Trophoblast cell (in vitro differentiated cells and primary cell): ENCODE measurements around the gene MED10.

Experiments used
- DNase-seq, 2 donors: peaks; one replicate each; pipeline ENCODE4 v3.0.0-alpha.2; 2016
- H2AFZ ChIP-seq: 2 replicates; pipeline ENCODE4 v1.6.1; 2013; ENCODE audit warnings: low read length, moderate library complexity, mild to moderate bottlenecking; ENCODE audit not compliant: insufficient read depth, poor library complexity
- H2AK5ac ChIP-seq: 2 replicates; pipeline ENCODE4 v1.6.1; 2013; ENCODE audit warnings: mild to moderate bottlenecking, low read length
- H2BK120ac ChIP-seq: 2 replicates; pipeline ENCODE4 v1.6.1; 2013; ENCODE audit warnings: low read length, mild to moderate bottlenecking, moderate library complexity; ENCODE audit not compliant: insufficient read depth, poor library complexity
- H2BK12ac ChIP-seq: 2 replicates; pipeline ENCODE4 v1.6.1; 2013; ENCODE audit warnings: mild to moderate bottlenecking, low read length, moderate library complexity
- H2BK5ac ChIP-seq: 2 replicates; pipeline ENCODE4 v1.6.1; 2013; ENCODE audit warnings: low read length, low read depth, moderate library complexity, mild to moderate bottlenecking; ENCODE audit not compliant: poor library complexity
- H3K14ac ChIP-seq: 2 replicates; pipeline ENCODE4 v1.6.1; 2013; ENCODE audit warnings: mild to moderate bottlenecking, low read length
- H3K18ac ChIP-seq: 2 replicates; pipeline ENCODE4 v1.6.1; 2013; ENCODE audit warnings: mild to moderate bottlenecking, low read length
- H3K23ac ChIP-seq: 2 replicates; pipeline ENCODE4 v1.6.1; 2013; ENCODE audit warnings: low read length
- H3K27ac ChIP-seq: 2 replicates; pipeline ENCODE4 v1.5.1; 2013; ENCODE audit warnings: low read depth, mild to moderate bottlenecking, inconsistent platforms, low read length, moderate library complexity
- H3K27me3 ChIP-seq: 2 replicates; pipeline ENCODE4 v1.6.1; 2013; ENCODE audit warnings: inconsistent platforms, mild to moderate bottlenecking, low read length, moderate library complexity; ENCODE audit not compliant: insufficient read depth
- H3K36me3 ChIP-seq, 2 experiments: 1 replicate in 1 of 2; 2 replicates in 1 of 2; pipeline ENCODE4 v1.6.1; 2013; ENCODE audit warnings: low read length in 2 of 2, mild to moderate bottlenecking in 2 of 2, moderate library complexity in 1 of 2; ENCODE audit not compliant: insufficient read depth in 2 of 2, control insufficient read depth in 1 of 2
- H3K4ac ChIP-seq: 2 replicates; pipeline ENCODE4 v1.6.1; 2013; ENCODE audit warnings: low read depth, mild to moderate bottlenecking, low read length, moderate library complexity
- H3K4me1 ChIP-seq, 2 experiments: 1 replicate in 1 of 2; 2 replicates in 1 of 2; pipeline ENCODE4 v1.6.1; 2013; ENCODE audit warnings: low read length in 2 of 2, mild to moderate bottlenecking in 2 of 2, moderate library complexity in 1 of 2; ENCODE audit not compliant: insufficient read depth in 2 of 2, control insufficient read depth in 1 of 2
- H3K4me2 ChIP-seq: 2 replicates; pipeline ENCODE4 v1.6.1; 2013; ENCODE audit warnings: inconsistent platforms, mild to moderate bottlenecking, low read length, moderate library complexity
- H3K4me3 ChIP-seq: 2 replicates; pipeline ENCODE4 v1.5.1; 2013; ENCODE audit warnings: mild to moderate bottlenecking, low read depth, low read length, inconsistent platforms
- H3K79me1 ChIP-seq: one replicate; pipeline ENCODE4 v1.6.1; 2013; ENCODE audit warnings: low read length
- H3K79me2 ChIP-seq: 2 replicates; pipeline ENCODE4 v1.6.1; 2013; ENCODE audit warnings: low read length, mild to moderate bottlenecking; ENCODE audit not compliant: control insufficient read depth, insufficient read depth, poor library complexity
- H3K9ac ChIP-seq: 2 replicates; pipeline ENCODE4 v1.6.1; 2013; ENCODE audit warnings: mild to moderate bottlenecking, low read length
- H3K9me3 ChIP-seq: 2 replicates; pipeline ENCODE4 v1.6.1; 2013; ENCODE audit warnings: low read depth, mild to moderate bottlenecking, control low read depth, inconsistent platforms, low read length; ENCODE audit not compliant: insufficient read depth
- H4K12ac ChIP-seq: 2 replicates; pipeline ENCODE4 v1.6.1; 2013; ENCODE audit warnings: low read depth, mild to moderate bottlenecking, low read length, moderate library complexity
- H4K8ac ChIP-seq: 2 replicates; pipeline ENCODE4 v1.6.1; 2013; ENCODE audit warnings: low read depth, mild to moderate bottlenecking, low read length, moderate library complexity
- H4K91ac ChIP-seq: one replicate; pipeline ENCODE4 v1.6.1; 2013; ENCODE audit warnings: low read depth, mild to moderate bottlenecking, low read length, moderate library complexity
- WGBS: extraction: QIAGEN DNeasy Blood & Tissue Kit; methylation state at CpG from one replicate; pipeline ENCODE4 v1.1.7; 2013; ENCODE audit warnings: missing lambda C conversion rate; ENCODE audit not compliant: insufficient read length, insufficient coverage; ENCODE audit errors: extremely low coverage; 5-methylcytosine and 5-hydroxymethylcytosine counted together

MED10 gene

DNA sequence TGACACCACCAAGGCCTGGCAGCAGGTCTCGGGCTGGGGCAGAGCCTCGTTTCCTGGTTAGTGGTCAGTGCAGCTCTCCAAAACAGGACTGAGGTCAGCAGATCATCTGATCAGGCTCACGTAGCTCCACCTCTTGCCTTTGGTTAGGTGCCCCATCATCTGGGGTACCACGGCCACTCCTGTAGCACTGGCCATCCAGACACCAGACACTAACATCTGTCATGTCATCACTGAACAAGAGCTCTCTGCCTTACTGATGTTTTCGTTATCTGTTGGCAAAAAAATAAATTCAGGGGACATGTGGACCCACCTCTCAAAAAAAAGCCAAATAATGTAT is 29.9 kb upstream of the MED10 start:
- Histone ChIP-seq H4K12ac (no peak overlapping the region), H3K27me3 (no peaks in the 10 kb centered on the region), H3K4me1 (peaks cover 0 to 6% of the 10 kb centered on the region in 2 experiments), H3K36me3 (no peaks in the 10 kb centered on the region), H4K91ac (no peak overlapping the region), H2BK12ac (no peak overlapping the region), H3K9me3 (peaks cover 7% of the 10 kb centered on the region), H3K27ac (no peak overlapping the region), H3K79me1 (peaks cover 2% of the 10 kb centered on the region), H3K23ac (no peak overlapping the region), H3K14ac (no peak overlapping the region), H2AK5ac (no peak overlapping the region), H3K18ac (no peak overlapping the region), H3K4ac (no peak overlapping the region), H3K79me2 (no peaks in the 10 kb centered on the region), H3K9ac (no peak overlapping the region), H3K4me2 (no peak overlapping the region), H4K8ac (no peak overlapping the region), H2BK120ac (no peak overlapping the region), H3K4me3 (peak overlapping the region; percentile 7), H2BK5ac (no peak overlapping the region), H2AFZ (no peak overlapping the region)
- DNase-seq, result no peak
- no CpG with 5 or more reads among the region's 5 CpGs for WGBS

DNA sequence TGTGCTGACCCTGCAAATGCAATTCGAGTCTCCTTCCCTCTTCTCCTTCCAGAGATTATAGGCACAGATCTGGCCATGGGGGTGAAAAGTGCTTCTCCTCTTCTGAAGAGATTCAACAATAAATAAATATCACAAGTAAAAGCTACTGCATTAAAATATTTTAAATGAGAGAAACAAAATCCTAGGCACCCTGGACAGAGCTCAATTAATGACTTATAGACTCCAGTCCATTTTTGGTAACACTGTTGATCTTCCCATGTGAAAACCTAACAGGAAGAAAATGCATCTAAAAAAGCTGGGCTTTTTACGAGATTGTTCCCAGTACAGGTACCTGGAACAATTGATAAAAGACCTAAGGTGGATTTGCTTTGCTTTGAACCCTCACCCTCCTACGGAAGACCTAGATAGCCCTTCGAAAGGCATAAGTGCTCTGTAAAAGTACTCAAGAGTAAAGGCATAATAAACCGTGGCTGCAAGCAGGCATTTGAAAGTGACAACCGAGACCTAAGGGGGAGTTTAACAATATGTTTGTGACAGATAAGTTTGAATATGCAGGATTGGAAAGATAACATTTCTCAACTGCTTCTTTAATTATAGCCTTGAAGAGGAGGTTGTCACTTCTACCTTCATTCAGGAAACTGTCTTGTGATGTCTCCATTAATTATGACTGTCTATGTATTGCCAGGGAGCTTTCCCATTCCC is 29.4 kb upstream of the MED10 start:
- H3K23ac ChIP-seq, result no peak overlapping the region
- H2AFZ ChIP-seq, result no peak overlapping the region
- H3K27ac ChIP-seq, result no peak overlapping the region
- no peak overlapping the region for H2BK120ac ChIP-seq
- H3K79me1 ChIP-seq, result peaks cover 2% of the 10 kb centered on the region
- H3K14ac ChIP-seq, result no peak overlapping the region
- H4K8ac ChIP-seq, result no peak overlapping the region
- peaks cover 0 to 6% of the 10 kb centered on the region in 2 experiments for H3K4me1 ChIP-seq
- peak overlapping the region; percentile 7 for H3K4me3 ChIP-seq
- no peak overlapping the region for H4K91ac ChIP-seq
- H2BK5ac ChIP-seq, result no peak overlapping the region
- H3K36me3 ChIP-seq, result no peaks in the 10 kb centered on the region
- no peak overlapping the region for H3K4ac ChIP-seq
- H3K18ac ChIP-seq, result no peak overlapping the region
- H4K12ac ChIP-seq, result no peak overlapping the region
- H3K9ac ChIP-seq, result no peak overlapping the region
- no peak overlapping the region for H3K4me2 ChIP-seq
- no peak overlapping the region for H2BK12ac ChIP-seq
- no CpG with 5 or more reads among the region's 6 CpGs for WGBS
- H3K27me3 ChIP-seq, result no peaks in the 10 kb centered on the region
- DNase-seq, result peak in 1 of 2 donors; percentile 44
- H3K9me3 ChIP-seq, result peaks cover 7% of the 10 kb centered on the region
- H2AK5ac ChIP-seq, result no peak overlapping the region
- H3K79me2 ChIP-seq, result no peaks in the 10 kb centered on the region

DNA sequence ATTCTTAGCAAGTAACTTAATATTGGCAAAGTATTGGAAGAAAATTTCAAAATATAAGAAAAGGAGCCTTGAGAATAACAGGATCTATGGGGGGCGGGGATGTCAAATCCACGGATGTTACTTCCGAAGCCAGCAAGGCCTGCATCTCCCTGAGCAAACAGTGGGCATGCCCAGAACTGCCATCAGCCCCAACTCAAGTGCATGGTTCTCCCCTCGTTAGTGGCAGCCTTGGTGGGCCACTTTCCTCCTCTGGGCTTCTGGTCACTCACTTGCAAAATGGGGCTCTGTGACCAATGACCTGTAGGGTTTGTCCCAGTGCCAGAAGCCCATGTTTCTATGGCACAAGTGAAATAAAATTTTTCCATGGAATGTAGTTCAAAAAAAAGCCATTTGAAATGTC is 27.2 kb upstream of the MED10 start:
- H2BK12ac ChIP-seq, result no peak overlapping the region
- H2AK5ac ChIP-seq, result no peak overlapping the region
- no peak overlapping the region for H4K91ac ChIP-seq
- peaks cover 5% of the 10 kb centered on the region for H3K9me3 ChIP-seq
- no peak overlapping the region for H3K9ac ChIP-seq
- H3K79me2 ChIP-seq, result no peaks in the 10 kb centered on the region
- H3K4me2 ChIP-seq, result no peak overlapping the region
- peaks cover 2% of the 10 kb centered on the region for H3K79me1 ChIP-seq
- no peak overlapping the region for H4K8ac ChIP-seq
- H2BK5ac ChIP-seq, result no peak overlapping the region
- H3K23ac ChIP-seq, result no peak overlapping the region
- H3K36me3 ChIP-seq, result no peaks in the 10 kb centered on the region
- H3K4me1 ChIP-seq, result peaks cover 0 to 6% of the 10 kb centered on the region in 2 experiments
- no peak overlapping the region for H2AFZ ChIP-seq
- no CpG with 5 or more reads among the region's 4 CpGs for whole genome bisulfite sequencing
- no peak overlapping the region for H3K4me3 ChIP-seq
- H3K14ac ChIP-seq, result no peak overlapping the region
- H2BK120ac ChIP-seq, result no peak overlapping the region
- H3K27ac ChIP-seq, result no peak overlapping the region
- no peaks in the 10 kb centered on the region for H3K27me3 ChIP-seq
- no peak overlapping the region for H4K12ac ChIP-seq
- H3K4ac ChIP-seq, result no peak overlapping the region
- no peak for DNase-seq
- no peak overlapping the region for H3K18ac ChIP-seq

DNA sequence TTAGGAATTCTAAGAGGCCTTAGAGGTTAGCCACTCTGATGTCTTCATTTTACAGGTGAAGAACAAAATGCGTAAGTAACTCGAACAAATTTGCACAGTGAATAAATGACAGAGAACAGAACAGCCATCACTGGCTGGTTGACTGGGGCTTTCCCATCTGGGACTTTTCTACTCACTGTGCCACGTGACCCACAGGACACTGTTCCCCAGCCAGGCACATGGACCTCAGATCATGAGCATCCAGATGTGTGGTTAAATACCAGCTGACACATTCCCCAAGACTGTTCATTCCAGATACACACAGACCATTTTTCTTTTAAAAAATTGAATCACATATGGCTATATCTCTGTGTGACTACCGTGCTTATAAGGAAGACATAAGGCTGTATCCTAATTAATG is 25.8 kb upstream of the MED10 start:
- Histone ChIP-seq H3K79me1 (peaks cover 2% of the 10 kb centered on the region), H3K14ac (no peak overlapping the region), H2AK5ac (no peak overlapping the region), H4K12ac (no peak overlapping the region), H3K4me3 (no peak overlapping the region), H3K79me2 (no peaks in the 10 kb centered on the region), H3K4me2 (no peak overlapping the region), H3K9me3 (no peaks in the 10 kb centered on the region), H2BK120ac (no peak overlapping the region), H3K27me3 (no peaks in the 10 kb centered on the region), H3K27ac (no peak overlapping the region), H3K9ac (no peak overlapping the region), H3K18ac (no peak overlapping the region), H4K8ac (no peak overlapping the region), H2AFZ (no peak overlapping the region), H3K23ac (no peak overlapping the region), H3K4ac (no peak overlapping the region), H3K36me3 (no peaks in the 10 kb centered on the region), H2BK12ac (no peak overlapping the region), H3K4me1 (peaks cover 0 to 6% of the 10 kb centered on the region in 2 experiments), H4K91ac (no peak overlapping the region), H2BK5ac (no peak overlapping the region)
- no peak for DNase-seq
- WGBS, result no CpG with 5 or more reads among the region's 4 CpGs
